Stimulated activated naive B cell treated with anti-CD40 and anti-IgM and Interleukin-4, amounts not matched to agents 10 μg/mL and 1 μg/mL and 100 μg/mL, for 72 hours (primary cell): ENCODE results near the gene OGN.

Experiments
- ATAC-seq, 2 donors: fragments of 150-1000 bp; cut with Tn5 transposase; replicated peaks; 2 replicates each; pipeline ENCODE4 v1.10.0; 2021; ENCODE audit warnings: moderate library complexity in 1 of 2
- DNase-seq: peaks from one replicate; pipeline ENCODE4 v3.0.0; 2021
- H3K27ac Mint-ChIP-seq: one replicate; pipeline ENCODE4 v1.8.0; 2022; ENCODE audit warnings: mild to moderate bottlenecking, mixed read lengths
- H3K27me3 Mint-ChIP-seq, 2 donors: one replicate each; pipeline ENCODE4 v1.8.0; 2022; ENCODE audit warnings: mixed read lengths in 2 of 2
- H3K36me3 Mint-ChIP-seq, 2 donors: one replicate each; pipeline ENCODE4 v1.8.0; 2022; ENCODE audit warnings: mixed read lengths in 2 of 2, mild to moderate bottlenecking in 1 of 2
- H3K4me1 Mint-ChIP-seq, 2 donors: one replicate each; pipeline ENCODE4 v1.8.0; 2022; ENCODE audit warnings: mixed read lengths in 2 of 2, mild to moderate bottlenecking in 1 of 2
- H3K4me3 Mint-ChIP-seq, 2 donors: one replicate each; pipeline ENCODE4 v1.8.0; 2022; ENCODE audit warnings: mild to moderate bottlenecking in 2 of 2, mixed read lengths in 2 of 2, moderate library complexity in 1 of 2
- H3K9me3 Mint-ChIP-seq, 2 donors: one replicate each; pipeline ENCODE4 v1.8.0; 2022; ENCODE audit warnings: mixed read lengths in 2 of 2, mild to moderate bottlenecking in 1 of 2

The OGN gene

GRCh38 chr9:92349771-92350739 is 54.3 kb downstream of the OGN start:
- Mint-ChIP-seq H3K4me3 (no peak overlapping the region), H3K9me3 (peaks cover 4% of the 10 kb centered on the region in 2 donors), H3K27me3 (no peaks in the 10 kb centered on the region), H3K4me1 (peaks cover 8 to 10% of the 10 kb centered on the region in 2 donors), H3K36me3 (peaks cover 20 to 39% of the 10 kb centered on the region in 2 donors), H3K27ac (no peak overlapping the region)
- no peak for ATAC-seq
- no peak for DNase-seq

- peaks cover 30 to 34% of the 10 kb centered on the region in 2 donors for H3K36me3 Mint-ChIP-seq
- peaks cover 3 to 6% of the 10 kb centered on the region in 2 donors for H3K9me3 Mint-ChIP-seq
Measured at GRCh38 chr9:92345582-92345981, 58.8 kb downstream of the OGN start.

GRCh38 chr9:92342825-92343488 is 61.4 kb downstream of the OGN start:
- ATAC-seq (no peak), DNase-seq (no peak)
- H3K27me3 Mint-ChIP-seq: no peaks in the 10 kb centered on the region
- H3K4me3 Mint-ChIP-seq: no peak overlapping the region
- H3K4me1 Mint-ChIP-seq: no peaks in the 10 kb centered on the region
- peaks cover 38 to 48% of the 10 kb centered on the region in 2 donors for H3K36me3 Mint-ChIP-seq
- H3K27ac Mint-ChIP-seq: no peak overlapping the region
- H3K9me3 Mint-ChIP-seq: peaks cover 3 to 6% of the 10 kb centered on the region in 2 donors

More at GRCh38 chr9:92345582-92345981, 58.8 kb downstream of the OGN start:
- no peaks in the 10 kb centered on the region for H3K4me1 Mint-ChIP-seq
- ATAC-seq: no peak
- H3K27me3 Mint-ChIP-seq: no peaks in the 10 kb centered on the region
- H3K4me3 Mint-ChIP-seq: no peak overlapping the region
- no peak overlapping the region for H3K27ac Mint-ChIP-seq
- DNase-seq: no peak

GRCh38 chr9:92341578-92341977 is 62.8 kb downstream of the OGN start:
- Mint-ChIP-seq H3K36me3 (peaks cover 36 to 45% of the 10 kb centered on the region in 2 donors), H3K4me3 (no peak overlapping the region), H3K4me1 (no peaks in the 10 kb centered on the region), H3K27ac (no peak overlapping the region), H3K9me3 (peaks cover 3 to 6% of the 10 kb centered on the region in 2 donors), H3K27me3 (no peaks in the 10 kb centered on the region)
- DNase-seq (no peak), ATAC-seq (no peak)

- H3K4me1 Mint-ChIP-seq: peaks cover 4 to 16% of the 10 kb centered on the region in 2 donors
- H3K27me3 Mint-ChIP-seq: no peaks in the 10 kb centered on the region
- H3K9me3 Mint-ChIP-seq: no peaks in the 10 kb centered on the region
- H3K36me3 Mint-ChIP-seq: peaks cover 0 to 26% of the 10 kb centered on the region in 2 donors
- ATAC-seq: no peak
- no peak for DNase-seq
- H3K4me3 Mint-ChIP-seq: no peak overlapping the region
- H3K27ac Mint-ChIP-seq: no peak overlapping the region
Measured at GRCh38 chr9:92333282-92333634, 71.1 kb downstream of the OGN start.
